Body of pancreas (tissue), 4 donors: ENCODE data around the gene SHROOM2.

Experiments
- CTCF ChIP-seq, 7 experiments: fragments of 450-650 bp in 4 of 7; fragments of 200-600 bp in 3 of 7; sonication (generic) in 3 of 7; IDR thresholded peaks; one replicate each; pipeline ENCODE4 v1.5.1; 2016 to 2019; ENCODE audit warnings: antibody characterized with exemption in 7 of 7
- POLR2A ChIP-seq, 3 donors: fragments of 450-650 bp; IDR thresholded peaks; one replicate each; pipeline ENCODE4 v1.6.1; 2016; ENCODE audit warnings: antibody characterized with exemption in 3 of 3, mild to moderate bottlenecking in 2 of 3

GRCh38 chrX:9947131-9947794 lies 161.0 kb downstream of the SHROOM2 start:
- TF ChIP-seq POLR2A (IDR thresholded peaks at IDR 0.05) (no peak), CTCF (IDR thresholded peaks at IDR 0.05) (no peak)
